HepG2 (cell line): Measurements from ENCODE around the gene TCAF1. TPM values are rescaled to one million over a fixed set of nuclear protein-coding genes. Genes with fewer than 3 reads are reported as not detected.

ENCODE experiments used
- ATF5 ChIP-seq: sonication (generic); formaldehyde crosslinking; IDR thresholded peaks from 2 replicates; pipeline ENCODE4 v1.4.0; 2020; ENCODE audit warnings: mild to moderate bottlenecking, low read depth, missing genetic modification reagents
- CAMTA2 ChIP-seq: sonication (generic); formaldehyde crosslinking; IDR thresholded peaks from 2 replicates; pipeline ENCODE4 v1.4.0; 2020; ENCODE audit warnings: mild to moderate bottlenecking, missing genetic modification reagents, borderline replicate concordance
- CHCHD3 ChIP-seq: sonication (generic); formaldehyde crosslinking; IDR thresholded peaks from 2 replicates; pipeline ENCODE4 v1.8.0; 2022; ENCODE audit warnings: mild to moderate bottlenecking, missing genetic modification reagents, moderate library complexity
- ERF ChIP-seq: IDR thresholded peaks from 2 replicates; pipeline ENCODE4 v1.6.1; 2018; ENCODE audit warnings: missing biosample characterization, missing genetic modification reagents
- FOSL1 ChIP-seq: sonication (generic); formaldehyde crosslinking; IDR thresholded peaks from 2 replicates; pipeline ENCODE4 v1.9.0; 2021; ENCODE audit warnings: missing genetic modification reagents, borderline replicate concordance
- HNRNPLL ChIP-seq: fragments of 200-400 bp; formaldehyde crosslinking; IDR thresholded peaks from 2 replicates; pipeline ENCODE4 v1.6.1; 2017; ENCODE audit warnings: mild to moderate bottlenecking, low read depth, low read length; ENCODE audit not compliant: poor library complexity, severe bottlenecking
- HNRNPUL1 ChIP-seq: fragments of 200-400 bp; formaldehyde crosslinking; IDR thresholded peaks from 2 replicates; pipeline ENCODE4 v1.6.1; 2017; ENCODE audit warnings: low read depth, mild to moderate bottlenecking, low read length, moderate library complexity
- HOMEZ ChIP-seq: IDR thresholded peaks from 2 replicates; pipeline ENCODE4 v1.6.1; 2016; ENCODE audit warnings: low read depth
- IKZF1 ChIP-seq: fragments of 450-650 bp; IDR thresholded peaks from 2 replicates; pipeline ENCODE4 v1.7.1; 2016
- JUNB ChIP-seq: sonication (generic); formaldehyde crosslinking; IDR thresholded peaks from 2 replicates; pipeline ENCODE4 v1.8.0; 2022; ENCODE audit warnings: missing genetic modification reagents, mild to moderate bottlenecking, borderline replicate concordance
- KLF12 ChIP-seq: sonication (generic); formaldehyde crosslinking; IDR thresholded peaks from 2 replicates; pipeline ENCODE4 v1.4.0; 2020; ENCODE audit warnings: missing genetic modification reagents, borderline replicate concordance
- MNT ChIP-seq: fragments of 450-650 bp; IDR thresholded peaks from 2 replicates; pipeline ENCODE4 v1.6.1; 2016
- NFE2L2 ChIP-seq: fragments of 150-350 bp; IDR thresholded peaks from 2 replicates; pipeline ENCODE4 v1.6.1; 2014; ENCODE audit warnings: low read length
- NFKBIZ ChIP-seq: IDR thresholded peaks from 2 replicates; pipeline ENCODE4 v1.6.1; 2018; ENCODE audit warnings: missing genetic modification reagents, missing compliant biosample characterization
- REL ChIP-seq: sonication (generic); formaldehyde crosslinking; conservative IDR thresholded peaks from 2 replicates; pipeline ENCODE4 v1.8.0; 2022; ENCODE audit warnings: mild to moderate bottlenecking, missing genetic modification reagents, moderate library complexity
- SP140L ChIP-seq: sonication (generic); formaldehyde crosslinking; IDR thresholded peaks from 2 replicates; pipeline ENCODE4 v1.4.0; 2020; ENCODE audit warnings: missing genetic modification reagents, borderline replicate concordance
- SP4 ChIP-seq: sonication (generic); formaldehyde crosslinking; IDR thresholded peaks from 2 replicates; pipeline ENCODE4 v1.8.1; 2023; ENCODE audit warnings: mild to moderate bottlenecking, missing genetic modification reagents
- SYNCRIP ChIP-seq: fragments of 200-400 bp; formaldehyde crosslinking; IDR thresholded peaks from 2 replicates; pipeline ENCODE4 v1.6.1; 2018; ENCODE audit warnings: mild to moderate bottlenecking, low read depth, low read length; ENCODE audit not compliant: insufficient read depth
- TCF12 ChIP-seq, 2 experiments: fragments of 450-650 bp in 1 of 2; sonication (generic) in 1 of 2; formaldehyde crosslinking in 1 of 2; IDR thresholded peaks; 2 replicates each; pipeline versions ENCODE4 v1.6.1 to v1.8.0; 2017 to 2022; ENCODE audit warnings: antibody characterized with exemption in 1 of 2, mild to moderate bottlenecking in 1 of 2, missing genetic modification reagents in 1 of 2, moderate library complexity in 1 of 2
- THRA ChIP-seq: sonication (generic); formaldehyde crosslinking; IDR thresholded peaks from 2 replicates; pipeline ENCODE4 v1.4.0; 2020; ENCODE audit warnings: missing genetic modification reagents, borderline replicate concordance
- ZFP82 ChIP-seq: sonication (generic); formaldehyde crosslinking; IDR thresholded peaks from 2 replicates; pipeline ENCODE4 v1.5.1; 2020; ENCODE audit warnings: mild to moderate bottlenecking, missing genetic modification reagents, borderline replicate concordance
- ZMAT5 ChIP-seq: sonication (generic); formaldehyde crosslinking; IDR thresholded peaks from 2 replicates; pipeline ENCODE4 v1.5.0; 2020; ENCODE audit warnings: mild to moderate bottlenecking, low read depth, missing genetic modification reagents, borderline replicate concordance
- ZNF326 ChIP-seq: sonication (generic); formaldehyde crosslinking; IDR thresholded peaks from 2 replicates; pipeline ENCODE4 v1.4.0; 2020; ENCODE audit warnings: missing genetic modification reagents, borderline replicate concordance
- ZNF335 ChIP-seq: sonication (generic); formaldehyde crosslinking; IDR thresholded peaks from 2 replicates; pipeline ENCODE4 v1.4.0; 2020; ENCODE audit warnings: missing genetic modification reagents
- ZNF354B ChIP-seq: sonication (generic); formaldehyde crosslinking; IDR thresholded peaks from 2 replicates; pipeline ENCODE4 v1.8.0; 2022; ENCODE audit warnings: mild to moderate bottlenecking, missing genetic modification reagents
- ZNF558 ChIP-seq: sonication (generic); formaldehyde crosslinking; IDR thresholded peaks from 2 replicates; pipeline ENCODE4 v1.9.0; 2022; ENCODE audit warnings: mild to moderate bottlenecking, missing genetic modification reagents, borderline replicate concordance
- polyA plus RNA-seq, 8 experiments: library from polyadenylated mRNA; depleted of rRNA in 3 of 8; stranded (reverse) in 7 of 8; unstranded in 1 of 8; fragments of >200 nt; fragmentation: Illumina TruSeq in 4 of 8; extraction: Trizol in 4 of 8; gene quantifications; 2 replicates each; pipeline versions ENCODE4 v1.2.1 to v1.2.3, GENCODE V29; 2011 to 2016; ENCODE audit warnings: low read depth in 4 of 8, missing spikeins in 1 of 8, mixed read lengths in 1 of 8; ENCODE audit not compliant: insufficient read depth in 1 of 8
- total RNA-seq, 5 experiments: library from RNA; depleted of rRNA; stranded (reverse); fragments of >200 nt; fragmentation: Illumina TruSeq; extraction: Trizol; gene quantifications; 2 replicates each; pipeline ENCODE4 v1.2.3, GENCODE V29; 2016; ENCODE audit warnings: low read depth in 1 of 5

Gene TCAF1
- total and polyA plus RNA-seq, 2 of the 13 experiments (the other 11 are each of a cell fraction or from before 2014, with no cell fraction given), result 36.2 to 101 TPM

- no peak; the same call in 1 of the 2 replicates for TF ChIP-seq NFE2L2
- TF ChIP-seq JUNB, result no peak
- TF ChIP-seq ZNF558 (CRISPR knock-in tag), result no peak
- TF ChIP-seq THRA, result peak; percentile 57; the same call in 1 of the 2 replicates
- TF ChIP-seq ZFP82 (CRISPR knock-in tag), result no peak; the same call in 1 of the 2 replicates
- TF ChIP-seq ZNF326 (CRISPR knock-in tag), result no peak
- 0 out of 2 replicates have a peak, but pooled peaks have one; percentile 36 for TF ChIP-seq SP4 (CRISPR knock-in tag)
- peak; percentile 58; the same call in 1 of the 2 replicates for TF ChIP-seq HOMEZ
- no peak for TF ChIP-seq NFKBIZ (CRISPR knock-in tag)
- TF ChIP-seq ERF, result no peak
- no peak for TF ChIP-seq IKZF1
- TF ChIP-seq TCF12 (IDR thresholded peaks at IDR 0.05), result no peak
- TF ChIP-seq TCF12 (CRISPR knock-in tag; IDR thresholded peaks at IDR 0.05), result no peak
- TF ChIP-seq SYNCRIP, result no peak
- TF ChIP-seq CHCHD3, result no peak
- TF ChIP-seq ZNF335, result no peak
- no peak for TF ChIP-seq HNRNPUL1
- no peak for TF ChIP-seq ZNF354B (CRISPR knock-in tag)
- TF ChIP-seq ATF5 (CRISPR knock-in tag), result no peak
- no peak for TF ChIP-seq SP140L (CRISPR knock-in tag)
- 0 out of 2 replicates have a peak, but pooled peaks have one; percentile 71 for TF ChIP-seq KLF12 (CRISPR knock-in tag)
- no peak for TF ChIP-seq MNT
- peak; percentile 5 for TF ChIP-seq HNRNPLL
- TF ChIP-seq REL (CRISPR knock-in tag), result no peak
- TF ChIP-seq ZMAT5 (CRISPR knock-in tag), result no peak
- TF ChIP-seq CAMTA2 (CRISPR knock-in tag), result no peak
- TF ChIP-seq FOSL1 (CRISPR knock-in tag), result no peak
Measured at GRCh38 chr7:143882020-143882603, 19.9 kb downstream of the TCAF1 start (continued).
